HuH-7 (cell line): Measurements from ENCODE around the gene ACTN2.
A peak's percentile ranks its signal among the peaks of the same experiment; 100 is the strongest.

Source experiments
- DNase-seq: peaks from one replicate; pipeline ENCODE4 v3.0.0; 2011; ENCODE audit warnings: low spot score

The ACTN2 gene

DNA sequence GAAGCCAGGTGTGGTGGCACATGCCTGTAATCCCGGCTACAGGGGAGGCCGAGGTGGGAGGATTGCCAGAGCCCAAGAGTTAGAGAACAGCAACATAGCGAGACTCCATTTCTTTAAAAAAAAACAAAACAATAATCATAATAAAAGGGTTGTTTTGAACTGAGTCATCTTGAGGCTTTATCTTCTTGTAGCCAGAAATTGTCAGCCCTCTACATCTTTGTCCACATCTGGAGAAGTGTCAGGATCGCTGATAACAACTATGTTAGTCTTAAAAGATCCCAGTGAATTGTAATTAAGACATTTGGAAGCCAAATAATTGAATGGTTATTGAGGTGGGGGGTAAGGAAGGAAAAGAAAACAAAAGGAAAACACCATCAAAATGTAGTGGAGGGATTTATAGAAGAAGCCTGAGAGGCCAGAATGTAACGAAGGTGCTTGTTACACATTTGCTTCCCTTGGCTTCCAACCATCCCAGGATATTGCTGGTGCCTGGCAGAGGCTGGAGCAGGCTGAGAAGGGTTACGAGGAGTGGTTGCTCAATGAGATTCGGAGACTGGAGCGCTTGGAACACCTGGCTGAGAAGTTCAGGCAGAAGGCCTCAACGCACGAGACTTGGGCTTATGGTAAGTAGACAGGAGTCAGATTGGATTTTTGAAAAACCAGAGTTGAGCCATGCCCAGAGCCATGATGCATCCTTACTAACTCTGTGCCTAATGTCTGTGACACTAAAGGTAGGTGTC is 56.3 kb downstream of the ACTN2 start:
- DNase-seq, result no peak

- no peak for DNase-seq
These were observed 58.2 kb downstream of the ACTN2 start for GRCh38 chr1:236744533-236744932.

GRCh38 chr1:236746785-236747184 is 60.5 kb downstream of the ACTN2 start:
- no peak for DNase-seq

GRCh38 chr1:236747311-236747985 is 61.1 kb downstream of the ACTN2 start:
- no peak for DNase-seq

GRCh38 chr1:236748268-236748870 is 62.1 kb downstream of the ACTN2 start:
- DNase-seq, result peak; percentile 36

- no peak for DNase-seq
These were observed 64.6 kb downstream of the ACTN2 start for GRCh38 chr1:236750928-236751327.

GRCh38 chr1:236751385-236751784 is 65.1 kb downstream of the ACTN2 start:
- DNase-seq, result no peak

DNA sequence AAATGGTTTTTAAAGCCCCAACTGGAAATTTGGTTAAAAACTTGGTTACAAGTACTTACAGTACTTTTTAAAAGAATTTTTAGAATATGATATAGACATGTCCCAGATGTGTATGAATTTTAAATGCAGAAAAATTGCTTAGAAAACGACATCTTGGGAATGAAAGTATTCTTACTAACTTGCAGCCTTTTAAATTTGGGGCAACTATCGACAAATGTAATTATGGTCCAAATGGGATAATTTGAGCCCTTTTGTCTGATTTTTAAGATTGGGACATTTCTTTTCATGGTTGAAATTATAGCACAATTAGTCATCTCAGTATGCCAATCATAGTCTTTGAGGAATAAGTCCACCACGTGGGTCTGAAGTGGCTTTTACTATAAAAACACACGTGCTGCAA is 65.6 kb downstream of the ACTN2 start:
- DNase-seq, result no peak

GRCh38 chr1:236753516-236753915 is 67.2 kb downstream of the ACTN2 start:
- DNase-seq, result peak; percentile 45

DNA sequence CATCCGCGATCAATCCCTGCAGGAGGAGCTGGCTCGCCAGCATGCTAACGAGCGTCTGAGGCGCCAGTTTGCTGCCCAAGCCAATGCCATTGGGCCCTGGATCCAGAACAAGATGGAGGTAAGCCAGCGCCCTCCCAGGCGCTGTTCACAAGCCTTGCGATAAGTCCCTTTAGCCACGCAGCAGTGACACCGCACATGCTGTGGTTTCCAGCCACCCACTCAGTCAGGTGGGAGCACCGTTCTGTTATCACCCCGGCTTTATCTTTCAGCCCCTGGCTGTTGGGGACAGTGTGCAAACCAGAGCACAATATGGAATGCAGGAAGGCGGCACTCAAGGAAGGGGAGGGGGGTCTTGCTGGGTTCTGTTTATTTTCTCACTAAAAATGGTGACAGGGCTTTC is 67.7 kb downstream of the ACTN2 start:
- DNase-seq, result no peak

DNA sequence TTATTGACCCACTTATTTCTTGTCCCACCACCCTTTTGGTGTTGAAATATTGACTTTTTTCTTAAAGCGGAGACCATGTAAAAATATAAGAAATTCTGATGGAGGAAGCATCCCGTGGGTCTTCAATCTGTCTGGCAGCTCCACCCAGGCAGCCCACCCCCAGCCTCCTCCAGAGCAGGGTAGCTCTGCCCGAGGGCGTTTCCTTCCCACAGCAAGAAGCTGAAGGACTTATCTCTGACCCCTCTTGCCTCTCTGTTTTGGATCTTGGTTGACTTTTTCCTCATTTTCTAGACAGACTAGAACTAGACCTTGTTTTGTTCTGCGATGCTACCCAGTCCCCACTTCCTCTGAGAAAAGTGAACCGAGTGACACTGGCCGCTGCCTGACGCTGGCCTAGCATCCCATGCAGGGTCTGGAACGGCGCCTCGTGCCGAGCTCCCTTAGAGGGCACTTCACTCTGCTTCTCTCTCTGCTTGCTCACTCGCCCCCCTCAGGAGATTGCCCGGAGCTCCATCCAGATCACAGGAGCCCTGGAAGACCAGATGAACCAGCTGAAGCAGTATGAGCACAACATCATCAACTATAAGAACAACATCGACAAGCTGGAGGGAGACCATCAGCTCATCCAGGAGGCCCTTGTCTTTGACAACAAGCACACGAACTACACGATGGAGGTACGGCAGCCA is 68.4 kb downstream of the ACTN2 start:
- DNase-seq, result no peak

DNA sequence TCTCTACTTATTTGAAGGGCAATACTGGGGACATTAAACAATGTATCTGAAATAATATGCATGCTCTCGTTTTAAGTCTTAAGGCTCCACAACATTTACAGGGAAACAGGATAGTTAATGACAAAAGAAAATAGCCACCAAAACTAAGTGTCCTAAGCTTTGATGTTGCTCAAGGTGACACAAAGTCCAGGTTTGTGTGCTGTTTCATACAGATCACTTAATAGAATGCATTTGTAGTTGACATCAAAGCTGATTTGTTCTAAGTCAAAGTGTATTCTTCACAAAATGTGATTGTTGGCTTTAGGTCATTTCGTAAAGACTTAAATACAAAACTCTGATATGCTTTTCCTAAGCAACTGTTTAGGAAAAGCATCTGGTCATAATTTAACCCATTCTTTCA is 71.3 kb downstream of the ACTN2 start:
- no peak for DNase-seq

- peak; percentile 21 for DNase-seq
These were observed 73.1 kb downstream of the ACTN2 start for GRCh38 chr1:236759252-236759859.

GRCh38 chr1:236760480-236760879 is 74.2 kb downstream of the ACTN2 start:
- DNase-seq, result no peak

GRCh38 chr1:236760986-236761385 is 74.7 kb downstream of the ACTN2 start:
- DNase-seq, result no peak

GRCh38 chr1:236761397-236762132 is 75.3 kb downstream of the ACTN2 start:
- DNase-seq, result no peak

- no peak for DNase-seq
These were observed 76.1 kb downstream of the ACTN2 start for GRCh38 chr1:236762410-236762809.

DNA sequence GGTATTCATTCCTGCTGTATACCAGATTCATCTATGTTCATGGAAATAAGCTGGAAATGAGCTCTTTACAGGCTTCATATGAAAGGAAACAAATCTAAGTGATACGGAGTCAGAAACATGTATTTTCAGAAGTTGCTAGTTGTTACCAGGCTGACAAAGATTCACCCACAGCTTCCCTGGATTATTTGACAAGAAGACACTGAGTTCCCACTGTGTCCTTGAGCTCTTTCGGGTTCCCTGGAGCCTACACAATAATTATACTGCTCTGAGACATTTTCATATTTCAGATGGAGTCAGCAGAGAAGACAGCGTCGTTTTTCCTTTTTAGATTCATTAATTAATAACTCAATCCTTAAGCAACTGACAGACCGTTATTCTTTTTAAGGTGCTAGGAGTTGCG is 79.5 kb downstream of the ACTN2 start:
- DNase-seq, result no peak

GRCh38 chr1:236766506-236766905 is 80.2 kb downstream of the ACTN2 start:
- no peak for DNase-seq

DNA sequence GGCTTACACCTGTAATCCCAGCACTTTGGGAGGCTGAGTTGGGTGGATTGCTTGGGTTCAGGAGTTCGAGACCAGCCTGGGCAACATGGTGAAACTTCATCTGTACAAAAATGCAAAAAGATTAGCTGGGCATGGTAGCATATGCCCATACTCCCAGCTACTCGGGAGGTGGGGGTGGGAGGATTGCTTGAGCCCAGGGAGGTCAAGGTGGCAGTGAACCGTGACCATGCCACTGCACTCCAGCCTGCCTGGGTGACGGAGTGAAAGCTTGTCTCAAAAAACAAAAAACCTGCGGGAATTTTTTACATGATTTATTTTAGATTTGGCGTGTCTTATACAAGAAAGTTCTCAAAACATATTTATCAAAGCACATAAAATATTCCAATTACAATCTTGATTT is 81.0 kb downstream of the ACTN2 start:
- DNase-seq, result no peak

GRCh38 chr1:236768601-236769000 is 82.3 kb downstream of the ACTN2 start:
- DNase-seq, result no peak

DNA sequence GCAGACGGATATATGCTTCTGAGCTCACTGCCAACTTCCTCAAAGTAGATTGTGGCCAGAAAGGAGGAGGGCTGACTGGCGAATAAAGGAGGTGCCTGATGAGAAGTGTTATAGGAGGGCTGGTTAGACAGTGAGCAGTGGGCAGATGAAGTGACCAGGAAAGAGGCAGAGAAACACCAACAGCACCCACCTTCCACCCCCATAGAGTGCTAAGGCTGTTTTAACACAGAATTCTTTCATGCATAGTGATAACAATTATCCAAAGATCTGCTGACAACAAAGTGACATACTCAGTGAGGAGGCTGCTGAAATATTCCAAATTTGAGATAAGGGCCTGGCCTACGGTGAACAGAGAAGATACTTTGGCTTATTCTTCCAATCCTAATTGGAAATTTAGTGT is 87.6 kb downstream of the ACTN2 start:
- no peak for DNase-seq
